GM12878 (cell line): Measurements from ENCODE around the gene POC1B. TPM values are rescaled to one million over a fixed set of nuclear protein-coding genes. Genes with fewer than 3 reads are reported as not detected.

Experiments used
- CBX3 ChIP-seq: fragments of 200-600 bp; sonication (generic); IDR thresholded peaks from 2 replicates; pipeline ENCODE4 v1.6.1; 2016; ENCODE audit warnings: low read depth, borderline replicate concordance
- CHD2 ChIP-seq: IDR thresholded peaks from 2 replicates; pipeline ENCODE4 v1.6.1; 2011; ENCODE audit warnings: low read depth, low read length, improper control_type of control experiment, borderline replicate concordance
- EED ChIP-seq: sonication (generic); IDR thresholded peaks from 2 replicates; pipeline ENCODE4 v1.6.1; 2016; ENCODE audit warnings: antibody characterized with exemption, low read depth
- SMARCA5 ChIP-seq: fragments of 450-650 bp; IDR thresholded peaks from 2 replicates; pipeline ENCODE4 v1.6.1; 2017; ENCODE audit warnings: mild to moderate bottlenecking
- SUZ12 ChIP-seq: fragments of 200-600 bp; sonication (generic); IDR thresholded peaks from one replicate; pipeline ENCODE4 v1.6.1; 2018; ENCODE audit warnings: antibody characterized with exemption, mild to moderate bottlenecking; ENCODE audit not compliant: unreplicated experiment
- TCF12 ChIP-seq: IDR thresholded peaks from 2 replicates; pipeline ENCODE4 v1.6.1; 2011; ENCODE audit warnings: low read depth, mild to moderate bottlenecking, low read length
- polyA plus RNA-seq, 11 experiments: library from polyadenylated mRNA; depleted of rRNA in 4 of 11; unstranded in 6 of 11; stranded (reverse) in 5 of 11; fragments of >200 nt; fragmentation: Nextera tagmentation in 4 of 11; fragmentation: Illumina TruSeq in 1 of 11; extraction: Ambion mirVana in 4 of 11; extraction: Trizol in 1 of 11; gene quantifications; 1 replicate in 1 of 11; 2 replicates in 10 of 11; pipeline versions ENCODE4 v1.2.1 to v1.2.3, GENCODE V29; 2011 to 2016; ENCODE audit warnings: inconsistent platforms in 2 of 11, missing spikeins in 2 of 11, low read depth in 1 of 11
- total RNA-seq, 4 experiments: library from RNA; depleted of rRNA in 3 of 4; stranded (reverse); fragments of >200 nt in 3 of 4; fragmentation: Illumina TruSeq in 1 of 4; extraction: Trizol in 1 of 4; gene quantifications; 2 replicates each; pipeline versions ENCODE4 v1.2.1 to v1.2.3, GENCODE V29; 2013 to 2021
- TF ChIP-seq, protein P1 (sequence below): fragments of 450-650 bp; IDR thresholded peaks from 2 replicates; pipeline ENCODE4 v1.6.1; 2016; ENCODE audit warnings: mild to moderate bottlenecking, moderate library complexity, borderline replicate concordance
- TF ChIP-seq, protein P2 (sequence below): IDR thresholded peaks from 2 replicates; pipeline ENCODE4 v1.6.1; 2012; ENCODE audit warnings: low read length, inconsistent platforms
- TF ChIP-seq, protein P3 (sequence below): fragments of 450-650 bp; IDR thresholded peaks from 2 replicates; pipeline ENCODE4 v1.6.1; 2016; ENCODE audit warnings: mild to moderate bottlenecking
- TF ChIP-seq, protein P4 (sequence below): fragments of 450-650 bp; IDR thresholded peaks from 2 replicates; pipeline ENCODE4 v1.6.1; 2017; ENCODE audit warnings: mild to moderate bottlenecking, low read depth, inconsistent platforms; ENCODE audit not compliant: poor library complexity, severe bottlenecking

Gene POC1B
- total and polyA plus RNA-seq, 10 of the 15 experiments (the other 5 are each of a cell fraction or from before 2014, with no cell fraction given): 4.4 to 17.8 (median 11.3) TPM

DNA sequence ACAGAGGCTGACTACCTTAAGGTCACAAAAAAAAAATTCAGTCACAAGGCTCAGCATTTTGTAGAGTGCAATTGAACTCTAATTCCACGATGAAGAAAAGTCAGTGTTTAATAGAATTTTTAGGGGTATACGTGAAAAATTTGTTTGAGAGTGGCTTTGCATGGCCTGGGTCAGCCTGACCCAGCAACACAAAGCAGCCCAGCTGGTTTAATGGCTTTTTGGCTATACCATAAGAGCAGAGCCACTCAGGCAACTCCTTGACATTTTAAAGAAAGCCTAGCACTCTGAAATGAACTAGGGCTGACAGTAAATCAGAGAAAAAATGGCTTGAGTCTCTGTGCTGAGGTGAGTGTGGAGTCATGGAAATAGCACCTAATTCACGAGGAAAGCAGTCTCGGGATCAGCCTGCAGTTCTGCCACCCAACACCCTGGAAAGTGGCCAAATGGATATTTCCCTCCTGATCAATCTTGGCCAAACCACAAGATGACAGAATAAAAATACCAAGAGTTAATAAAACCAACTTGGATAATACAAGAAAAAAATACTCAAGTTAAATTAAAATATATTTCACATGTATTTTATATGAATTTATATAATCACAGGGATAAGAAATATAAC lies 60.8 kb downstream of the POC1B start (continued):
- TF ChIP-seq, protein P1, sequence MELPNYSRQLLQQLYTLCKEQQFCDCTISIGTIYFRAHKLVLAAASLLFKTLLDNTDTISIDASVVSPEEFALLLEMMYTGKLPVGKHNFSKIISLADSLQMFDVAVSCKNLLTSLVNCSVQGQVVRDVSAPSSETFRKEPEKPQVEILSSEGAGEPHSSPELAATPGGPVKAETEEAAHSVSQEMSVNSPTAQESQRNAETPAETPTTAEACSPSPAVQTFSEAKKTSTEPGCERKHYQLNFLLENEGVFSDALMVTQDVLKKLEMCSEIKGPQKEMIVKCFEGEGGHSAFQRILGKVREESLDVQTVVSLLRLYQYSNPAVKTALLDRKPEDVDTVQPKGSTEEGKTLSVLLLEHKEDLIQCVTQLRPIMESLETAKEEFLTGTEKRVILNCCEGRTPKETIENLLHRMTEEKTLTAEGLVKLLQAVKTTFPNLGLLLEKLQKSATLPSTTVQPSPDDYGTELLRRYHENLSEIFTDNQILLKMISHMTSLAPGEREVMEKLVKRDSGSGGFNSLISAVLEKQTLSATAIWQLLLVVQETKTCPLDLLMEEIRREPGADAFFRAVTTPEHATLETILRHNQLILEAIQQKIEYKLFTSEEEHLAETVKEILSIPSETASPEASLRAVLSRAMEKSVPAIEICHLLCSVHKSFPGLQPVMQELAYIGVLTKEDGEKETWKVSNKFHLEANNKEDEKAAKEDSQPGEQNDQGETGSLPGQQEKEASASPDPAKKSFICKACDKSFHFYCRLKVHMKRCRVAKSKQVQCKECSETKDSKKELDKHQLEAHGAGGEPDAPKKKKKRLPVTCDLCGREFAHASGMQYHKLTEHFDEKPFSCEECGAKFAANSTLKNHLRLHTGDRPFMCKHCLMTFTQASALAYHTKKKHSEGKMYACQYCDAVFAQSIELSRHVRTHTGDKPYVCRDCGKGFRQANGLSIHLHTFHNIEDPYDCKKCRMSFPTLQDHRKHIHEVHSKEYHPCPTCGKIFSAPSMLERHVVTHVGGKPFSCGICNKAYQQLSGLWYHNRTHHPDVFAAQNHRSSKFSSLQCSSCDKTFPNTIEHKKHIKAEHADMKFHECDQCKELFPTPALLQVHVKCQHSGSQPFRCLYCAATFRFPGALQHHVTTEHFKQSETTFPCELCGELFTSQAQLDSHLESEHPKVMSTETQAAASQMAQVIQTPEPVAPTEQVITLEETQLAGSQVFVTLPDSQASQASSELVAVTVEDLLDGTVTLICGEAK: no peak
- TF ChIP-seq TCF12: no peak
- no peak for TF ChIP-seq EED
- TF ChIP-seq SMARCA5: no peak
- TF ChIP-seq, protein P2, sequence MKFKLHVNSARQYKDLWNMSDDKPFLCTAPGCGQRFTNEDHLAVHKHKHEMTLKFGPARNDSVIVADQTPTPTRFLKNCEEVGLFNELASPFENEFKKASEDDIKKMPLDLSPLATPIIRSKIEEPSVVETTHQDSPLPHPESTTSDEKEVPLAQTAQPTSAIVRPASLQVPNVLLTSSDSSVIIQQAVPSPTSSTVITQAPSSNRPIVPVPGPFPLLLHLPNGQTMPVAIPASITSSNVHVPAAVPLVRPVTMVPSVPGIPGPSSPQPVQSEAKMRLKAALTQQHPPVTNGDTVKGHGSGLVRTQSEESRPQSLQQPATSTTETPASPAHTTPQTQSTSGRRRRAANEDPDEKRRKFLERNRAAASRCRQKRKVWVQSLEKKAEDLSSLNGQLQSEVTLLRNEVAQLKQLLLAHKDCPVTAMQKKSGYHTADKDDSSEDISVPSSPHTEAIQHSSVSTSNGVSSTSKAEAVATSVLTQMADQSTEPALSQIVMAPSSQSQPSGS: no peak
- TF ChIP-seq CHD2: no peak
- TF ChIP-seq, protein P3, sequence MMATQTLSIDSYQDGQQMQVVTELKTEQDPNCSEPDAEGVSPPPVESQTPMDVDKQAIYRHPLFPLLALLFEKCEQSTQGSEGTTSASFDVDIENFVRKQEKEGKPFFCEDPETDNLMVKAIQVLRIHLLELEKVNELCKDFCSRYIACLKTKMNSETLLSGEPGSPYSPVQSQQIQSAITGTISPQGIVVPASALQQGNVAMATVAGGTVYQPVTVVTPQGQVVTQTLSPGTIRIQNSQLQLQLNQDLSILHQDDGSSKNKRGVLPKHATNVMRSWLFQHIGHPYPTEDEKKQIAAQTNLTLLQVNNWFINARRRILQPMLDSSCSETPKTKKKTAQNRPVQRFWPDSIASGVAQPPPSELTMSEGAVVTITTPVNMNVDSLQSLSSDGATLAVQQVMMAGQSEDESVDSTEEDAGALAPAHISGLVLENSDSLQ: no peak
- no peak for TF ChIP-seq SUZ12
- TF ChIP-seq, protein P4, sequence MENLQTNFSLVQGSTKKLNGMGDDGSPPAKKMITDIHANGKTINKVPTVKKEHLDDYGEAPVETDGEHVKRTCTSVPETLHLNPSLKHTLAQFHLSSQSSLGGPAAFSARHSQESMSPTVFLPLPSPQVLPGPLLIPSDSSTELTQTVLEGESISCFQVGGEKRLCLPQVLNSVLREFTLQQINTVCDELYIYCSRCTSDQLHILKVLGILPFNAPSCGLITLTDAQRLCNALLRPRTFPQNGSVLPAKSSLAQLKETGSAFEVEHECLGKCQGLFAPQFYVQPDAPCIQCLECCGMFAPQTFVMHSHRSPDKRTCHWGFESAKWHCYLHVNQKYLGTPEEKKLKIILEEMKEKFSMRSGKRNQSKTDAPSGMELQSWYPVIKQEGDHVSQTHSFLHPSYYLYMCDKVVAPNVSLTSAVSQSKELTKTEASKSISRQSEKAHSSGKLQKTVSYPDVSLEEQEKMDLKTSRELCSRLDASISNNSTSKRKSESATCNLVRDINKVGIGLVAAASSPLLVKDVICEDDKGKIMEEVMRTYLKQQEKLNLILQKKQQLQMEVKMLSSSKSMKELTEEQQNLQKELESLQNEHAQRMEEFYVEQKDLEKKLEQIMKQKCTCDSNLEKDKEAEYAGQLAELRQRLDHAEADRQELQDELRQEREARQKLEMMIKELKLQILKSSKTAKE: no peak
- TF ChIP-seq CBX3: no peak
